EH (cell line): ENCODE data around the gene TAF4.

Experiments used
- DNase-seq: peaks from one replicate; pipeline ENCODE4 v3.0.0-alpha.2; 2015; ENCODE audit warnings: low read depth

TAF4 gene

DNA sequence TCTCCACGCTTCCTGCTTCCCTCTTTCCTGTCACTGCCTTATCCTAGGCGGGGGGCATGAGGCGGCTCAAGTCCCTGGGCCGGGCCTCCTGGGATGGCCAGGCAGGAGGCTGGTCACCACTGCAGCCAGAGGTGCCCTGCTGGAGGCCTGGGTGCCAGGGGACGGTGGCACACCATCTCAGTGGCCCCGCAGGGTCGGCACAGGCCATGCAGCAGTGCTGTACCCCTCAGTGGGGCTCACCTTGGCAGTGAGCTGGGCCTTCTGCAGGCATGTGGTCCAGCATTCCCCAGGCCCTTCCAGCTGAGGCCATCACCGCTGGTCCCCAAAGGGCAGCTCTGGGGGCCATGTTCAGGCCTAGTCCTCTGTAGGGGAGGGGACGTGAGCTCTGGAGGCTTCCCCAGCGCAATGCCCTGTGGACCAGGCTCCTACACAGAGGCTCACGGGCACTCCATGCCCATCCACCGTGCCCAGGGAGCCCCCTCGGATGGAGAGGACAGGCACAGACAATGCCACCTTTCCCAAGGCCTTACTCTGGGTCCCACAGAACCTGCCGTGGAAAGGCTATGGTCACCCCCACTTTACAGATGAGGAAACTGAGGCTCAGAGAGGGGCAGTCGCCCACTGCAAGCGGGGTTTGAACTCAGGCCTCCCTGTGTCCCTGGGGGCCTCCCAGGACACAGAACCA lies 123.8 kb downstream of the TAF4 start:
- no peak for DNase-seq

DNA sequence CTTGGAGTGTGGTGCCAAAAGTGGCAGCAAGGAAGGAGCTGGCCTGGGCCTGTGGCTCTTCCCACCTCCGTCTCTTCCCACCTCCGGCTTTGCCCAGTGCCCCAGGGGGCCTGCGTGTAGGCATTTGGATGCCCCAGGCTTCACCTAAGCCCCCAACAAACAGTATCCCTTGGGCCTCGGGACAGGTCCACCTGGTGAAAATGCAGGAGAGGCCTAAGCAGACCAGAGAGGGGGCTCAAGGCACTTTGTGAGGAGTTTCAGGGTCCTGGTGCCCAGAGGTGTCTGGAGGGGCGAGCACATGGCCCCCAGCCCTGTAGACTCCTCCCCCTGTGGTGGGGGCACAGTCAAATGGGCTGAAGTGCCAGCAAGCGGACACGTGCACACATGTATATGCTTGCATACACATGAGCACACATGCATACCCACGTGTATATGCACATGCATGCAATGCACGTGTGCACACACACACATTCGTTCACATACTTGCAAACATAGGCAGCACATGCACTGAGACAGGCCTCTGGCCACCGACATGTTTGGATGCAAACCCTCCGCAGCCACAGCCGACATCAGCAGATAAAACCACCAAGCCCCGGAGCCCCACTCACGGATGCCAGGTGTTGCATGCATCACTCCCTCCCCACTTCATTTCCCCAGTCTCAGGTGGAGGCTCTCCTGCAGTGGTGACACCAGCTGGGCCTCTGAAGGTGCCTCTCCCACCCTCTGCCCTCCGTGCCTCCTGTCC lies 124.5 kb downstream of the TAF4 start:
- no peak for DNase-seq

GRCh38 chr20:61940491-61940890 lies 125.2 kb downstream of the TAF4 start:
- DNase-seq: no peak

GRCh38 chr20:61939691-61940360 lies 125.9 kb downstream of the TAF4 start:
- no peak for DNase-seq

- no peak for DNase-seq
Measured at GRCh38 chr20:61938839-61939690, 126.6 kb downstream of the TAF4 start.

GRCh38 chr20:61937963-61938838 lies 127.5 kb downstream of the TAF4 start:
- no peak for DNase-seq

DNA sequence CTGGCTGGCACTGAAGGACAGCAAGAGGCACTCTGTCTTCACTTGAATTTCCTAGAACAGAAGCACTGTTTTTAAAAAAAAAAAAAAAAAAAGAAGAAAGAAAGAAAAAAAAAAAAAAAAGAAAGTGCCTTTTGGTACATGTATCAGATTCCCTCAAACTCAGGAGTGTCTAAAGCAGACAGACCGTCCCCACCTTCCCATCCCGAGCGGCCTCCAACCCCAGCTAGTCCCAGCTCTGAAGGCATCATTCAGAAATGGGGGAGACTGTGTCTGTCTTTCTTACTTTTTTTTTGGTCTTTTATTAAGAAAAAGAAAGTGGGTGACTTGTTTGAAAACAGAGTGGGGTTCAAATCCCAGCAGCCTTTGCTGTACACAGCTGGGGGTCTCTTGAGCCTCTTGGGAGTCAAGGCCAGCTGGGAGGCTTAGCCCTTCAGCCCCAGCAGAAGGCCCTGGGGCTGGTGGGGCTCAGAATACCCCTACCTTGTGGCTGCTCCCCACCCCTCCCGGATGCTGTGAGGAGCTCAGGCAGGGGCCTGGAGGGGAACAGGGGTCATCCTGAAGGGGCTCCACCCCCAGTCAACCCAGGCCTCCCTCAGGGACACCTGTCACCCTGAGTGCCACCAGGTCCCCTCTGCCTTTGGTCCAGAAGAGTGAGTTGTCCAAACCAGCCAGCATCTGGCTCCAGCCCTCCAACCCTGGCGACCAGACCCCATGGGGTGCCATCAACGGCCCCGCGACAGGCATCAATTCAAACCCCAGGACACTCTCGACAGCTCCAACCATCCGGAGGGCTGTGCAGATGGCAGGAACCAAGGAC lies 128.3 kb downstream of the TAF4 start:
- DNase-seq: no peak

DNA sequence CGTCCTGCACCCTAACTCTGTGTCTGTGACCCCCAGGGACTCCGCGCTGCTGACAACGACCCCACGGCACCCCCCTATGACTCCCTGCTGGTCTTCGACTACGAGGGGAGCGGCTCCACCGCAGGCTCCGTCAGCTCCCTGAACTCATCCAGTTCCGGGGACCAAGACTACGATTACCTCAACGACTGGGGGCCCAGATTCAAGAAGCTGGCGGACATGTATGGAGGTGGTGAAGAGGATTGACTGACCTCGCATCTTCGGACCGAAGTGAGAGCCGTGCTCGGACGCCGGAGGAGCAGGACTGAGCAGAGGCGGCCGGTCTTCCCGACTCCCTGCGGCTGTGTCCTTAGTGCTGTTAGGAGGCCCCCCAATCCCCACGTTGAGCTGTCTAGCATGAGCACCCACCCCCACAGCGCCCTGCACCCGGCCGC lies 129.0 kb downstream of the TAF4 start:
- no peak for DNase-seq

- DNase-seq: no peak
Measured at GRCh38 chr20:61935926-61936700, 129.6 kb downstream of the TAF4 start.

- no peak for DNase-seq
Measured at GRCh38 chr20:61934716-61935530, 130.8 kb downstream of the TAF4 start.

GRCh38 chr20:61933951-61934715 lies 131.5 kb downstream of the TAF4 start:
- no peak for DNase-seq

GRCh38 chr20:61933481-61933950 lies 132.2 kb downstream of the TAF4 start:
- no peak for DNase-seq

DNA sequence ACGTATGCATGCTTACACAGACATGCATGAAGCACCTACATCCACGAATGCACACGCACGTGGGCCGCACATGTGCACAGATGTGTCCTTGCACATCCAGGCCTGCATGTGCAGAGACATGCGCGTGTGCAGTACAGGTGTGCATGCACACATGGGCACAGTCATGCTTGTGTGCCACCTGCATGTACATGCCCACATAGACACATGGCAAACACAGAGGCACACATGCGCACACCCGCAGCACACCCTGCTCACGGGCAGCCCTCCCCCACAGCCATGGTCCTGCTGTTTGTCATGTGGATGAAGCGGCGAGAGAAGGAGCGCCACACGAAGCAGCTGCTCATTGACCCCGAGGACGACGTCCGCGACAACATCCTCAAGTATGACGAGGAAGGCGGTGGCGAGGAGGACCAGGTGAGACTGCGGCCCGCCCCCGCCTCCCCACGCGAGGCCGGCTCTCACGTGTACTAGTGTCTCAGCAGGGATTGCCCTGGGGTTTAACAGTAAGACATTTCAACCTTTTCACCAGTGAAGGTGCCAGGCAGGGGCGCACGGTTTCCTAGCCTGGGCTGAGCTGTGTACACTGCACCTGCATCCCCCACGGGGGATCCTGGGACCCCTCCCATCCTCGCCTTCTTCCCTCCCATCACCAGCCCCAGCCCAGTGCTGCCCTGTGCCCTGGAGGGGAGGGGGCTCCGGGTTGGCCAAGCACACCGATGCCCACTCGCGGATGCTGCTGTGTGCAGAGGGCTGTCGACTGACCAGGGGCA lies 132.8 kb downstream of the TAF4 start:
- DNase-seq: no peak

DNA sequence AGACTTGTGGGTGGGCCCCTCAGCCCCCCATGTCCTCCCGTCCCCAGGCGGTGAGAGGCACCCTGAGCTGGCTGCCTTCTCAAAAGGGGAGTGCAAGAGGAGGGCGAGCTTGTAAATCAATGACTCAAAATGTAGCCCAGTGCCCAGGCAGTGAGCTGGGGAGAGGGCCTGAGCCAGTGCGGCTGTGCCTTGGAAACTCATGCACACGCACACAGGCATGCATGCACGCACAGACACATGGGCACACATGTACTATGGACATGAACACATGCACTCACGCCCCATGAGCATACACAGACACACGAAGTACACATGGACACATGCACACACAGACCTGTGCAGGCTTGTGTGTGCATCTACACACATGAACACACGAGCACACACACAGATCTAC lies 133.5 kb downstream of the TAF4 start:
- DNase-seq: no peak

- no peak for DNase-seq
Measured at GRCh38 chr20:61931476-61932198, 134.0 kb downstream of the TAF4 start.

GRCh38 chr20:61930776-61931475 lies 134.8 kb downstream of the TAF4 start:
- DNase-seq: no peak
